GM23248 (cell line): ENCODE measurements around the gene UCN. TPM values are rescaled to one million over a fixed set of nuclear protein-coding genes. Genes with fewer than 3 reads are reported as not detected.
"Not testable (repeated sequence)": the region's sequence is repeated elsewhere in the genome, so short reads cannot be mapped to it uniquely, and the experiment has no call there.

Experiments
- DNase-seq: peaks from one replicate; pipeline ENCODE4 v3.0.0-alpha.2; 2015
- H2AFZ ChIP-seq: fragments of 200-600 bp; sonication (generic); 2 replicates; pipeline ENCODE4 v1.6.1; 2016; ENCODE audit warnings: antibody characterized with exemption
- H3F3A ChIP-seq: fragments of 200-600 bp; sonication (generic); 2 replicates; pipeline ENCODE4 v1.6.1; 2016; ENCODE audit warnings: mild to moderate bottlenecking, antibody characterized with exemption, mixed run types; ENCODE audit not compliant: insufficient read depth
- H3K27ac ChIP-seq: fragments of 200-600 bp; sonication (generic); 2 replicates; pipeline ENCODE4 v1.5.1; 2016; ENCODE audit warnings: mild to moderate bottlenecking
- H3K27me3 ChIP-seq: fragments of 200-600 bp; sonication (generic); replicated peaks from 2 replicates; pipeline ENCODE4 v1.6.1; 2016; ENCODE audit warnings: mild to moderate bottlenecking; ENCODE audit not compliant: insufficient read depth
- H3K36me3 ChIP-seq: fragments of 200-600 bp; sonication (generic); 2 replicates; pipeline ENCODE4 v1.6.1; 2016; ENCODE audit warnings: low read depth, mild to moderate bottlenecking
- H3K4me1 ChIP-seq: fragments of 200-600 bp; sonication (generic); 2 replicates; pipeline ENCODE4 v1.6.1; 2016; ENCODE audit warnings: mild to moderate bottlenecking; ENCODE audit not compliant: insufficient read depth
- H3K4me2 ChIP-seq: fragments of 200-600 bp; sonication (generic); one replicate; pipeline ENCODE4 v1.6.1; 2016; ENCODE audit warnings: mild to moderate bottlenecking; ENCODE audit not compliant: unreplicated experiment
- H3K4me3 ChIP-seq: fragments of 200-600 bp; sonication (generic); 2 replicates; pipeline ENCODE4 v1.5.1; 2016; ENCODE audit warnings: mild to moderate bottlenecking
- H3K79me2 ChIP-seq: fragments of 200-600 bp; sonication (generic); 2 replicates; pipeline ENCODE4 v1.6.1; 2016; ENCODE audit warnings: mild to moderate bottlenecking; ENCODE audit not compliant: insufficient read depth
- H3K9ac ChIP-seq: fragments of 200-600 bp; sonication (generic); 2 replicates; pipeline ENCODE4 v1.6.1; 2016; ENCODE audit warnings: mild to moderate bottlenecking
- H3K9me2 ChIP-seq: fragments of 200-600 bp; sonication (generic); 2 replicates; pipeline ENCODE4 v1.6.1; 2016; ENCODE audit warnings: mixed run types, mild to moderate bottlenecking, moderate library complexity; ENCODE audit not compliant: insufficient read depth
- H3K9me3 ChIP-seq: fragments of 200-600 bp; sonication (generic); one replicate; pipeline ENCODE4 v1.6.1; 2017; ENCODE audit warnings: low read depth
- H4K20me1 ChIP-seq: fragments of 200-600 bp; sonication (generic); 2 replicates; pipeline ENCODE4 v1.6.0; 2016; ENCODE audit not compliant: insufficient read depth
- EZH2 ChIP-seq: fragments of 200-600 bp; sonication (generic); IDR thresholded peaks from 2 replicates; pipeline ENCODE4 v1.6.1; 2018; ENCODE audit warnings: antibody characterized with exemption, mild to moderate bottlenecking; ENCODE audit not compliant: insufficient read depth, poor library complexity, severe bottlenecking
- EZH2phosphoT487 ChIP-seq: fragments of 200-600 bp; sonication (generic); IDR thresholded peaks from 2 replicates; pipeline ENCODE4 v1.6.1; 2018; ENCODE audit warnings: antibody characterized with exemption, moderate library complexity, mild to moderate bottlenecking, low read depth; ENCODE audit not compliant: insufficient read depth
- WGBS, 2 experiments: methylation state at CpG; one replicate each; pipeline ENCODE4 v1.1.6; 2015 to 2017; ENCODE audit warnings: low lambda C conversion rate in 2 of 2, low coverage in 1 of 2; ENCODE audit errors: missing lambda C conversion rate in 2 of 2; 5-methylcytosine and 5-hydroxymethylcytosine counted together
- in situ Hi-C: fragments of 300-500 bp; cut with MboI; formaldehyde crosslinking; loops from 2 replicates; pipeline ENCODE4 v1.15.0; 2020
- polyA plus RNA-seq: library from polyadenylated mRNA; unstranded; fragments of >200 nt; fragmentation: Nextera tagmentation; extraction: Ambion mirVana; gene quantifications from 2 replicates; pipeline ENCODE4 v1.2.1, GENCODE V29; 2016
- total RNA-seq: library from RNA; depleted of rRNA; stranded (reverse); fragments of >200 nt; shearing (Covaris generic); gene quantifications from 2 replicates; pipeline ENCODE4 v1.2.3, GENCODE V29; 2014

The UCN gene
- total and polyA plus RNA-seq, 2 experiments from 2014 or later: 1.6 TPM; not detected in 1

DNA sequence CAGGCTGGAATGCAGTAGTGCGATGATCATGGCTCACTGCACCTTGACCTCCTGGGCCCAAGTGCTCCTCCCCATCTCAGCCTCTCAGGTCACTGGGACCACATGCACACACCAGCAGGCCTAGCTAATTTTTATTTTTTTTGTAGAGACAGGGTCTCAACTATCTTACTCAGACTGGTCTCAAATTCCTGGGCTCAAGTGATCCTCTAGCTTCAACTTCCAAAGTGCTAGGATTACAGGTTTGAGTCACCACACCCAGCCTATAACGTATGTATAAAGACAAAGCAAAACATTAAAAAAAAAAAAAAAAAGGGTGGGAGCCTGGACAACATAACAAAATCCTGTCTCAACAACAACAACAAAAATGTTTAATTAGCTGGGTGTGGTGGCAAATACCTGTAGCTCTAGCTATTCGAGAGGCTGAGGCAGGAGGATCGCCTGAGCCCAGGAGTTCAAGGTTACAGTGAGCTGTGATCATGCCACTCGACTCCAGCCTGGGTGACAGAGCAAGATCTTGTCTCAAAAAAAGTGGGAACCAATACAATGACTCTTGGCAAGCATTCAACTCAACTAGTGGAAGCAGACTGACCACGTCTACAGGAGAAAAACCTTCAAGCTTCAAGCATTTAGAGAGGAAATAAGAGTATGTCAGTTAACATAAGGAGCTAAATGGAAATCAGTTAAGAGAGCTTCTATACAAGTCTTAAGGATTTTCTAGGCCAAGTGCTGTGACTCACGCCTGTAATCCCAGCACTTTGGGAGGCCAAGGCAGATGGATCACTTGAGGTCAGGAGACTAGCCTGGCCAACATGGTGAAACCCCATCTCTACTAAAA, 45.7 kb upstream of the UCN start:
- Histone ChIP-seq H3K79me2 (peaks cover 88% of the 10 kb centered on the region), H3K36me3 (no peaks in the 10 kb centered on the region), H3K4me2 (no peak overlapping the region), H3K27ac (peak overlapping the region; percentile 34; the same call in 1 of the 2 replicates), H3F3A (no peaks in the 10 kb centered on the region; the same call in 1 of the 2 replicates), H3K9ac (no peak overlapping the region; the same call in 1 of the 2 replicates), H3K9me3 (no peaks in the 10 kb centered on the region), H3K9me2 (no peaks in the 10 kb centered on the region), H3K4me3 (no peak overlapping the region), H3K27me3 (no peaks in the 10 kb centered on the region), H4K20me1 (no peaks in the 10 kb centered on the region), H3K4me1 (peaks cover 29% of the 10 kb centered on the region), H2AFZ (no peak overlapping the region)
- TF ChIP-seq EZH2 (no peak), EZH2phosphoT487 (no peak)
- peak; percentile 59 for DNase-seq
- WGBS, 2 experiments: 94 to 96% methylated on average over 7 of the region's 7 CpGs
- in situ Hi-C loops: no loop called here

- H3K4me2 ChIP-seq, H3K4me3 ChIP-seq, H3K9me2 ChIP-seq, H3K9ac ChIP-seq, H4K20me1 ChIP-seq, DNase-seq, in situ Hi-C loops, H3K27ac ChIP-seq, H2AFZ ChIP-seq, H3K9me3 ChIP-seq, H3K36me3 ChIP-seq, H3K27me3 ChIP-seq, H3F3A ChIP-seq: not testable (repeated sequence)
- Histone ChIP-seq H3K4me1 (peaks cover 27% of the 10 kb centered on the region), H3K79me2 (peaks cover 91% of the 10 kb centered on the region)
- WGBS, 2 experiments: 98 to 99% methylated on average over 5 of the region's 5 CpGs
Measured at GRCh38 chr2:27353386-27353761, 45.1 kb upstream of the UCN start.

DNA sequence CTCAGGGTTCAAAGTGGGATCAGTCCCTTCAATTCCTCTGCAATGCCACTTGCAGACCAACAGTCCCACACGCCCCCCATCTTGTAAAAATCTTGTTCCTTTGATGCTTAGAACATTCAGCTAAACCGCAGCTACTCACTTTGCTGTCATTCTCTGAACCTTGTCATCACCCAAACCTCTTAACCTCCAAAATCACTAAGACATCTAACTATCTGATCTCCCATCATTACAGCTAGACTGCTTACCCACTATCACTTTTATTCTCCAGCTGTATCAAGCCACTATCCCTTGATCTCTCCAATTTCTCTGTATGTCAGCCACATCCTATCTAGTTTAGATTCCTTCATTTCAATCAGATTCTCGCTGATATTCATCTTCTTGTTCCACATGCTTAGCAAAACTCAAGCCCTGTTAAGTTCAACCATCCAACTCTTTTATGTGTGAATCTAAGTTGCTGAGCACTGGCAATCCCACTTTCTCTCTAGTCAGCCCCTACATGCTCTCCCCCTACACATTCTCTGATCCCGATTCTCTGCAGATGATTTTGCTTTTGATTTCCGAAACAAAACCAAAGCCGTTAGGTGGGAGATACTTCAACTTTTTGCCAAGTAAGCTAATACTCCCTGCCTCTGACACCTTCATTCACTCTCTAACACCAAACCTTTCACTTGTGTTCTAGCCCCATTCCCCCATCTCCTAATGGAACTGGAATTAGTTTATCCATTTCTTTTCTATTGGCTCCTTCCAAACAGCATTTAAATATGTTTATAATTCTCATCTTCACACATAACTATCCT, 43.8 kb upstream of the UCN start:
- peaks cover 19% of the 10 kb centered on the region for H3K4me1 ChIP-seq
- H3K9me3 ChIP-seq: no peaks in the 10 kb centered on the region
- no peak overlapping the region for H3K27ac ChIP-seq
- H3K4me2 ChIP-seq: no peak overlapping the region
- no peaks in the 10 kb centered on the region for H4K20me1 ChIP-seq
- H3K27me3 ChIP-seq: no peaks in the 10 kb centered on the region
- no peaks in the 10 kb centered on the region for H3F3A ChIP-seq
- H2AFZ ChIP-seq: no peak overlapping the region
- DNase-seq: no peak
- no peak for TF ChIP-seq EZH2
- peaks cover 94% of the 10 kb centered on the region for H3K79me2 ChIP-seq
- no peak overlapping the region for H3K4me3 ChIP-seq
- WGBS, 2 experiments: 87 to 91% methylated on average over 6 of the region's 6 CpGs
- in situ Hi-C loops: no loop called here
- no peaks in the 10 kb centered on the region for H3K36me3 ChIP-seq
- H3K9ac ChIP-seq: no peak overlapping the region
- H3K9me2 ChIP-seq: no peaks in the 10 kb centered on the region

DNA sequence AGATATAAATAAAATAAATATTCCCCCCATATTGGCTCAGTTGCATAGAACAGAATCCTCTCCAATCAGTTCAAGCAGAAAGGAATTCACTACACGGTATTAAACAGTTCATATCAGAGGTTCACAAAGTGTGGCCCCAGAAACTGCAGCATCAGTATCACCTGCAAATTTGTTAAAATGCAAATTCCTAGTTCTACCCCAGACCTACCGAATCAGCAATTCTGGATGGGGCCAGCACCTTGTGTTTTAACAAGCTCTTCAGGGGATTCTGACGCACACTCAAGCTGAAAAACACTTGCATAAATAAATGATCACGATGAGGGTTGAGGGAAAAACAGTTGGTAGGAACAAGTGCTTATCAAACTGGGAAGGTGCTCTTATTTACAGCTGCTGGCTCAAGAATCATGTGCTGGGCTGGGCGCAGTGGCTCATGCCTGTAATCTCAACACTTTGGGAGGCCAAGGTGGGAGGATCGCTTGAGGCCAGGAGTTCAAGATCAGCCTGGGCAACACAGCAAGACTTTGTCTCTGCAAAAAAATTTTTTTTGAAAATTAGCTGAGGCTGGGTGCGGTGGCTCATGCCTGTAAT, 42.0 kb upstream of the UCN start:
- no peaks in the 10 kb centered on the region for H4K20me1 ChIP-seq
- no peaks in the 10 kb centered on the region for H3K27me3 ChIP-seq
- no peak overlapping the region for H3K9ac ChIP-seq
- no peaks in the 10 kb centered on the region for H3K36me3 ChIP-seq
- no peak overlapping the region for H2AFZ ChIP-seq
- in situ Hi-C loops: no loop called here
- TF ChIP-seq EZH2phosphoT487 (no peak), EZH2 (no peak)
- H3K79me2 ChIP-seq: peaks cover 100% of the 10 kb centered on the region
- DNase-seq: no peak
- no peak overlapping the region for H3K4me3 ChIP-seq
- H3K9me2 ChIP-seq: no peaks in the 10 kb centered on the region
- H3K9me3 ChIP-seq: no peaks in the 10 kb centered on the region
- peaks cover 13% of the 10 kb centered on the region for H3K4me1 ChIP-seq
- no peaks in the 10 kb centered on the region for H3F3A ChIP-seq
- H3K4me2 ChIP-seq: no peak overlapping the region
- WGBS, 2 experiments: 84 to 88% methylated on average over 7 of the region's 7 CpGs
- no peak overlapping the region for H3K27ac ChIP-seq
